ENCODE data around the gene DYNC1H1. TPM values are rescaled to one million over a fixed set of nuclear protein-coding genes. Genes with fewer than 3 reads are reported as not detected.

DYNC1H1 gene
- total RNA-seq, 1 donor from 2014 or later, result 735 TPM

- Mint-ChIP-seq H3K36me3 (ENCODE audit: low read depth) (peaks cover 21% of the 10 kb centered on the region), H3K9me3 (ENCODE audit: low read depth) (no peaks in the 10 kb centered on the region), H3K4me3 (ENCODE audit: unreplicated experiment) (no peak overlapping the region), H3K27ac (ENCODE audit: unreplicated experiment) (no peak overlapping the region), H3K27me3 (ENCODE audit: low read depth) (no peaks in the 10 kb centered on the region), H3K4me1 (ENCODE audit: low read depth) (peaks cover 4% of the 10 kb centered on the region)
- no peak for DNase-seq (ENCODE audit: low spot score)
- no peak for TF ChIP-seq CTCF (IDR thresholded peaks at IDR 0.05)
These were observed 92.5 kb downstream of the DYNC1H1 start for GRCh38 chr14:102056694-102057442.

GRCh38 chr14:102057480-102058114 lies 93.2 kb downstream of the DYNC1H1 start:
- Mint-ChIP-seq H3K4me1 (ENCODE audit: low read depth) (peaks cover 4% of the 10 kb centered on the region), H3K27me3 (ENCODE audit: low read depth) (no peaks in the 10 kb centered on the region), H3K36me3 (ENCODE audit: low read depth) (peaks cover 15% of the 10 kb centered on the region), H3K27ac (ENCODE audit: unreplicated experiment) (no peak overlapping the region), H3K4me3 (ENCODE audit: unreplicated experiment) (no peak overlapping the region), H3K9me3 (ENCODE audit: low read depth) (no peaks in the 10 kb centered on the region)
- no peak for DNase-seq (ENCODE audit: low spot score)
- no peak for TF ChIP-seq CTCF (IDR thresholded peaks at IDR 0.05)

GRCh38 chr14:102058146-102058545 lies 93.8 kb downstream of the DYNC1H1 start:
- H3K4me1 Mint-ChIP-seq (ENCODE audit: low read depth), result peaks cover 4% of the 10 kb centered on the region
- no peaks in the 10 kb centered on the region for H3K9me3 Mint-ChIP-seq (ENCODE audit: low read depth)
- no peak overlapping the region for H3K27ac Mint-ChIP-seq (ENCODE audit: unreplicated experiment)
- DNase-seq (ENCODE audit: low spot score), result peak; percentile 39
- H3K4me3 Mint-ChIP-seq (ENCODE audit: unreplicated experiment), result no peak overlapping the region
- no peak for TF ChIP-seq CTCF (IDR thresholded peaks at IDR 0.05)
- peaks cover 13% of the 10 kb centered on the region for H3K36me3 Mint-ChIP-seq (ENCODE audit: low read depth)
- no peaks in the 10 kb centered on the region for H3K27me3 Mint-ChIP-seq (ENCODE audit: low read depth)

GRCh38 chr14:102058961-102059360 lies 94.6 kb downstream of the DYNC1H1 start:
- H3K4me1 Mint-ChIP-seq (ENCODE audit: low read depth), result peaks cover 4% of the 10 kb centered on the region
- no peak for TF ChIP-seq CTCF (IDR thresholded peaks at IDR 0.05)
- no peak overlapping the region for H3K27ac Mint-ChIP-seq (ENCODE audit: unreplicated experiment)
- H3K4me3 Mint-ChIP-seq (ENCODE audit: unreplicated experiment), result no peak overlapping the region
- peaks cover 10% of the 10 kb centered on the region for H3K36me3 Mint-ChIP-seq (ENCODE audit: low read depth)
- H3K9me3 Mint-ChIP-seq (ENCODE audit: low read depth), result no peaks in the 10 kb centered on the region
- DNase-seq (ENCODE audit: low spot score), result no peak
- H3K27me3 Mint-ChIP-seq (ENCODE audit: low read depth), result no peaks in the 10 kb centered on the region

- H3K27ac Mint-ChIP-seq (ENCODE audit: unreplicated experiment), result no peak overlapping the region
- no peaks in the 10 kb centered on the region for H3K27me3 Mint-ChIP-seq (ENCODE audit: low read depth)
- no peaks in the 10 kb centered on the region for H3K36me3 Mint-ChIP-seq (ENCODE audit: low read depth)
- H3K9me3 Mint-ChIP-seq (ENCODE audit: low read depth), result no peaks in the 10 kb centered on the region
- peak; percentile 82 for DNase-seq (ENCODE audit: low spot score)
- peak; percentile 84 for TF ChIP-seq CTCF (IDR thresholded peaks at IDR 0.05)
- no peak overlapping the region for H3K4me3 Mint-ChIP-seq (ENCODE audit: unreplicated experiment)
- H3K4me1 Mint-ChIP-seq (ENCODE audit: low read depth), result no peaks in the 10 kb centered on the region
These were observed 98.9 kb downstream of the DYNC1H1 start for GRCh38 chr14:102063109-102063807.
